ENCODE data around the gene SLC35F1.

Gene SLC35F1

GRCh38 chr6:118054082-118054481, 147.0 kb downstream of the SLC35F1 start:
- H3K9ac ChIP-seq: no peak overlapping the region
- no peak for TF ChIP-seq CTCF (IDR thresholded peaks at IDR 0.05)
- no peak overlapping the region for H2AFZ ChIP-seq
- H3K36me3 ChIP-seq (ENCODE audit: control insufficient read depth, insufficient read depth, low read length): no peaks in the 10 kb centered on the region
- no peaks in the 10 kb centered on the region for H3K27me3 ChIP-seq (ENCODE audit: control insufficient read depth, insufficient read depth, low read length)
- no peaks in the 10 kb centered on the region for H3K9me3 ChIP-seq (ENCODE audit: control insufficient read depth, low read length)
- H3K4me3 ChIP-seq (ENCODE audit: low read depth, low read length): no peak overlapping the region
- H3K4me1 ChIP-seq: no peaks in the 10 kb centered on the region
- H3K4me2 ChIP-seq (ENCODE audit: low read length): no peak overlapping the region
- H3K27ac ChIP-seq: no peak overlapping the region
- no peaks in the 10 kb centered on the region for H3K79me2 ChIP-seq

DNA sequence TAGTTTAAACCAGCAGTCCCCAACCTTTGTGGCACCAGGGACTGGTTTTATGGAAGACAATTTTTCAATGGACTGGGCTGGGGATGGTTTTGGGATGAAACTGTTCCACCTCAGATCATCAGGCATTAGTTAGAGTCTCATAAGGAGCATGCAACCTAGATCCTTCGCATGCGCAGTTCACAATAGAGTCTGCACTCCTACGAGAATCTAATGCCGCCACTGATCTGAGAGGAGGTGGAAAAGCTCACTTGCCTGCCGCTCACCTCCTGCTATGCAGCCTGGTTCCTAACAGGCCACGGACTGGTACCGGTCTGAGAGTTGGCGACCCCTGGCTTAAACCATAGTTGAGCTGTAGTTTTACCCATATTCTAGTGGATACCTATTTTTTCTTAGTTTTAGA, 154.6 kb downstream of the SLC35F1 start:
- H3K9me3 ChIP-seq (ENCODE audit: control insufficient read depth, low read length): no peaks in the 10 kb centered on the region

DNA sequence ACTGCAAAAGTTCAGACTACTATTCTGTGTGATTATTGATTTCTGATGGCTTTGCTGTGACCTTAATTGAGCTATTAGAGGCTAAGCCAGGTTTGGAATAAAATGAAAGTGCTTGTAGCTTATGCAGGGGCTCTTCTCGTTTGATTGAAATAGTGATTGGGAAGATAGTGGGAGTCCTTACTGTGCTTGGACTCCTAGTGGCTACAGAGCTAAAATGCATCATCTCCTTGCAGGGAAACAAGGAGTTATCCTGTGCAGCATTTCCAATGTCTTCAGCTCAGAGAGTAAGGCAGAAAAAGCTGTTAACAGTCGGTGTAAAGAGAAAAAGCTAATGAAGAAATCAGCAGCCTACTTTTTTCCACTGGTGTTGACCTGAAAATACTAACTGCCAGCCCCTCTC, 173.5 kb downstream of the SLC35F1 start:
- Histone ChIP-seq H3K4me1 (no peaks in the 10 kb centered on the region), H3K4me3 (ENCODE audit: low read depth, low read length) (no peak overlapping the region), H3K79me2 (no peaks in the 10 kb centered on the region), H3K9ac (no peak overlapping the region), H3K9me3 (ENCODE audit: control insufficient read depth, low read length) (no peaks in the 10 kb centered on the region), H3K27ac (no peak overlapping the region), H3K27me3 (ENCODE audit: control insufficient read depth, insufficient read depth, low read length) (no peaks in the 10 kb centered on the region), H3K4me2 (ENCODE audit: low read length) (no peak overlapping the region), H3K36me3 (ENCODE audit: control insufficient read depth, insufficient read depth, low read length) (no peaks in the 10 kb centered on the region), H2AFZ (no peak overlapping the region)
- no peak for TF ChIP-seq CTCF (IDR thresholded peaks at IDR 0.05)

More for the DNA sequence above, 154.6 kb downstream of the SLC35F1 start:
- Histone ChIP-seq H3K9ac (no peak overlapping the region), H3K79me2 (no peaks in the 10 kb centered on the region), H3K27me3 (ENCODE audit: control insufficient read depth, insufficient read depth, low read length) (no peaks in the 10 kb centered on the region), H3K4me2 (ENCODE audit: low read length) (no peak overlapping the region), H2AFZ (no peak overlapping the region), H3K36me3 (ENCODE audit: control insufficient read depth, insufficient read depth, low read length) (no peaks in the 10 kb centered on the region), H3K4me1 (no peaks in the 10 kb centered on the region), H3K27ac (no peak overlapping the region), H3K4me3 (ENCODE audit: low read depth, low read length) (no peak overlapping the region)
- TF ChIP-seq CTCF (IDR thresholded peaks at IDR 0.05): no peak

- Histone ChIP-seq H2AFZ (no peak overlapping the region), H3K36me3 (ENCODE audit: control insufficient read depth, insufficient read depth, low read length) (no peaks in the 10 kb centered on the region)
Measured at GRCh38 chr6:118083711-118084110, 176.6 kb downstream of the SLC35F1 start.

More at GRCh38 chr6:118083711-118084110, 176.6 kb downstream of the SLC35F1 start:
- H3K27ac ChIP-seq: no peak overlapping the region
- H3K9me3 ChIP-seq (ENCODE audit: control insufficient read depth, low read length): no peaks in the 10 kb centered on the region
- no peak overlapping the region for H3K9ac ChIP-seq
- H3K4me1 ChIP-seq: no peaks in the 10 kb centered on the region
- no peak overlapping the region for H3K4me3 ChIP-seq (ENCODE audit: low read depth, low read length)
- TF ChIP-seq CTCF (IDR thresholded peaks at IDR 0.05): no peak
- no peaks in the 10 kb centered on the region for H3K27me3 ChIP-seq (ENCODE audit: control insufficient read depth, insufficient read depth, low read length)
- no peaks in the 10 kb centered on the region for H3K79me2 ChIP-seq
- no peak overlapping the region for H3K4me2 ChIP-seq (ENCODE audit: low read length)
